Measurements from ENCODE around the gene DOHH.

DOHH gene

GRCh38 chr19:3499738-3500428, 591 bp downstream of the DOHH start:
- DNase-seq = no peak

- DNase-seq = no peak
These were observed 2.5 kb downstream of the DOHH start for GRCh38 chr19:3497757-3498520.

- DNase-seq = no peak
These were observed 3.8 kb downstream of the DOHH start for GRCh38 chr19:3496392-3497273.

GRCh38 chr19:3494559-3494958, 5.9 kb downstream of the DOHH start:
- DNase-seq = no peak

- DNase-seq = no peak
These were observed 6.4 kb downstream of the DOHH start for GRCh38 chr19:3494051-3494450.

- no peak for DNase-seq
These were observed 6.8 kb downstream of the DOHH start for GRCh38 chr19:3493651-3494050.

- DNase-seq = no peak
These were observed 7.6 kb downstream of the DOHH start for GRCh38 chr19:3492919-3493318.

- no peak for DNase-seq
These were observed 8.2 kb downstream of the DOHH start for GRCh38 chr19:3492131-3492839.

- no peak for DNase-seq
These were observed 8.9 kb downstream of the DOHH start for GRCh38 chr19:3491396-3492119.

GRCh38 chr19:3483226-3483628, 17.2 kb downstream of the DOHH start, which contains the start of gene SMIM44:
TSS of gene SMIM44 (minus strand) at chr19:3483441. CDS start at chr19:3483403, 38 bp downstream.
- no peak for DNase-seq

GRCh38 chr19:3482507-3483225, 17.8 kb downstream of the DOHH start:
- no peak for DNase-seq

- no peak for DNase-seq
These were observed 19.0 kb downstream of the DOHH start for GRCh38 chr19:3481241-3482090.

GRCh38 chr19:3480383-3481091, 19.9 kb downstream of the DOHH start, which contains the start of gene SMIM24:
TSS of gene SMIM24 (minus strand) at chr19:3480525. CDS start at chr19:3480463, 62 bp downstream.
- DNase-seq = no peak

GRCh38 chr19:3479834-3480215, 20.6 kb downstream of the DOHH start:
- DNase-seq = no peak

GRCh38 chr19:3479177-3479833, 21.2 kb downstream of the DOHH start:
- DNase-seq = no peak

GRCh38 chr19:3478409-3479176, 21.9 kb downstream of the DOHH start:
- no peak for DNase-seq

GRCh38 chr19:3477951-3478350, 22.5 kb downstream of the DOHH start:
- DNase-seq = no peak

- DNase-seq = no peak
These were observed 23.0 kb downstream of the DOHH start for GRCh38 chr19:3477506-3477905.

Measured in NCI-H524 treated with DMSO at 0.1 percent for 48 hours (cell line).